ENCODE results near the gene C11orf52.

Gene C11orf52

GRCh38 chr11:111976119-111976766 lies 57.5 kb downstream of the C11orf52 start:
- no peaks in the 10 kb centered on the region for H4K20me1 ChIP-seq (ENCODE audit: insufficient read depth, low read length)
- DNase-seq, result no peak
- no peaks in the 10 kb centered on the region for H3K79me2 ChIP-seq (ENCODE audit: low read length)
- no peak overlapping the region for H2AFZ ChIP-seq (ENCODE audit: low read length)
- no peaks in the 10 kb centered on the region for H3K9me3 ChIP-seq (replicated peaks; ENCODE audit: insufficient read depth, low read length)
- H3K4me2 ChIP-seq (ENCODE audit: low read depth, low read length), result no peak overlapping the region
- peaks cover 17% of the 10 kb centered on the region for H3F3A ChIP-seq (ENCODE audit: insufficient read depth, low read length)
- no peaks in the 10 kb centered on the region for H3K36me3 ChIP-seq (replicated peaks; ENCODE audit: insufficient read depth, low read length)
- TF ChIP-seq EZH2 (optimal IDR thresholded peaks at IDR 0.05; ENCODE audit: low read depth, low read length) (no peak), CTCF (IDR thresholded peaks at IDR 0.05; ENCODE audit: low read length) (no peak), EZH2phosphoT487 (IDR thresholded peaks at IDR 0.05; ENCODE audit: low read length) (no peak)
- no peaks in the 10 kb centered on the region for H3K27me3 ChIP-seq (replicated peaks; ENCODE audit: insufficient read depth, low read length)
- H3K27ac ChIP-seq (ENCODE audit: low read length), result no peak overlapping the region
- no peak overlapping the region for H3K9ac ChIP-seq (ENCODE audit: low read length)
- peaks cover 16% of the 10 kb centered on the region for H3K4me1 ChIP-seq (ENCODE audit: low read length)
- H3K9me2 ChIP-seq (replicated peaks; ENCODE audit: insufficient read depth, low read length), result no peaks in the 10 kb centered on the region
- H3K4me3 ChIP-seq (ENCODE audit: low read length), result no peak overlapping the region

All from MM.1S (cell line).